Stimulated activated CD4-positive, alpha-beta T cell treated with anti-CD3 and anti-CD28 coated beads, Interleukin-15, amount 100 ng/mL, for 48 hours (primary cell): Measurements from ENCODE around the gene HMOX1.
"Not testable (repeated sequence)": the region's sequence is repeated elsewhere in the genome, so short reads cannot be mapped to it uniquely, and the experiment has no call there.

Experiments
- DNase-seq, 2 donors: peaks; one replicate each; pipeline ENCODE4 v3.0.0-alpha.2; 2020; ENCODE audit warnings: low read depth in 2 of 2

Gene HMOX1

GRCh38 chr22:35350539-35351503, 30.1 kb upstream of the HMOX1 start:
- DNase-seq: peak; percentile 83 to 87

GRCh38 chr22:35352214-35353111, 28.4 kb upstream of the HMOX1 start:
- DNase-seq: peak; percentile 39 to 48

GRCh38 chr22:35353318-35353717, 27.6 kb upstream of the HMOX1 start:
- no peak for DNase-seq

- DNase-seq: no peak
Measured at GRCh38 chr22:35354068-35354467, 26.8 kb upstream of the HMOX1 start.

DNA sequence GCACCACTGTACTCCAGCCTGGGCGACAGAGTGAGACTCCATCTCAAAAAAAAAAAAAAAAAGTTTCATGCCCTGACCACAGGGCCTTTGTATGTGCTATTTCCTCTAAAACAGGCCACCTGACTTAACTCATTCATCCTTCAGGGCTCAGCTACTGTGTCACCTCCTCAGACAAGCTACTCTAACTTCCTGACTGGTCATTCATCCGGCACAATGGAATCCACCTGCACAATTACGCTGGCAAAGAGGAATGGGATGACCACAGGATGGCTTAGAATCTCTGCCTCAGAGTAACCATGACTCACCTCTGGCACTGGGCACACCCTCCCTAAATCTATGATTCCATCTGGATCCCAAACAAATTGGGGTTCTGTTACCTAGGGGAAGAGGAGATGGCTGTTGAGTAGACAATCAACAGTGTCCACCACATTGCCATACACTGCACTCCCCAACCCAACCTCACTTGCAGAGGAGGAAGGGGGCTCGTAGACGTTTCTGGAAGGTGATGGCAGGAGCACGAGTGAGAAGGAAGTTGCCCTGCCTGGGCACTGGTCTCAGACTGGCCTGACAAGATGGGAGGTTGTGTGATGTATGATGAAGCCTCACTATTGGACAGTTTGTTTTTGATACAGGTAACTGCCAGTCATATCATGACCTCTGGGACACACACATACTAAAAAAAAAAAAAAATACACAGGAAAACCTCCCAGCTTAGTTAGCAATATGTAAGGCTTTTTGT, 22.8 kb upstream of the HMOX1 start:
- DNase-seq: no peak

DNA sequence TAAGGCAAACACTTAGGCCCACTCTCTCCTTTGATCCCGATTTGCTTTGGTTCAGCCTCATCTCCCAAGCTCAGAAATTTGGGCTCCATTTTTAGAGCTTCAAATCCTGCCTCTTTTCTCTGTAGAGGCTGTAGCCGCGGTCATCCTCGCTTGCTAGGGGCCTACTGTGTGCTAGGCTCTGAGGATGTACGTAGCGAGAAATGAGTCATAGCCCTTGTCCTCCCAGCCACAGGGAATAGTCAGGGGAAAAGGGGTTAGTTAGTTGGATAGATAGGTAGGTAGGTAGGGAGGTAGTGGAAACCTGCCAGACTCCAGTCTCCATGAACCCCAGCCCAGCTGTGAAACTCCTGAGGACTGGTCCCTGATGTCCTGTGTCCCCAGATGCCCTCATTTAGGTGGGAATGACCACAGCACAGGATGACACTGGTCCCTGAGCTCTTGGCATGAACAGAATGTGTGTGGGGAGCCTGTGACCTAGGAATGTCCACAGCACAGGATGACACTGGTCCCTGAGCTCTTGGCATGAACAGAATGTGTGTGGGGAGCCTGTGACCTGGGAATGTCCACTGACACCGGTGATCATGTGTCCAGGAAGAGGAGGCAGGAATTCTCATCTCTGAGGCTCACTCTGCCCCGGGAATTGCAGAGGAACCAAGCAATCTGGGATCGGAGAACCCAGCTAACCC, 21.4 kb upstream of the HMOX1 start:
- no peak for DNase-seq

- DNase-seq: no peak
Measured at GRCh38 chr22:35361001-35361558, 19.8 kb upstream of the HMOX1 start.

GRCh38 chr22:35363566-35364086, 17.3 kb upstream of the HMOX1 start:
- no peak for DNase-seq

- not testable (repeated sequence) for DNase-seq
Measured at GRCh38 chr22:35364230-35364629, 16.7 kb upstream of the HMOX1 start.

GRCh38 chr22:35367331-35367886, 13.5 kb upstream of the HMOX1 start:
- DNase-seq: no peak

DNA sequence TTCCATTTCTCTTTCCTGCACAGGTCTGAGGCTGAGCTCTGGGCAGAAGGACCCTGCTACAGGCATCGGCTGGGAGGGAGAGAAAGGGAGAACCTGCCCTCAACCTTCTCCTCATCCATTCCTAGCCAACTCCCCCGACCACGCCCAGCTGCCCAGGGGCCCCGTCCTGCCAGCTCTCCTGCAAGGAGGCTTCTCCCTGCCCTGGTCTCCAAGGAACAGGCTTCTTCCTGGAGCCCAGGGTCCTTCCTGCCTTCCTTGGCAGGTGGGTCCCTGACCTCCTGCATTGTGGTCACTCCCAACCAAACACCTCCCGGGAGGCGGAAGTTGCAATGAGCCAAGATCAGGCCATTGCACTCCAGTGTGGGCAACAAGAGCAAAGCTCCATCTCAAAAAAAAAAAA, 12.5 kb upstream of the HMOX1 start:
- DNase-seq: no peak

GRCh38 chr22:35369996-35370395, 10.9 kb upstream of the HMOX1 start:
- no peak for DNase-seq

- DNase-seq: no peak
Measured at GRCh38 chr22:35373781-35374180, 7.1 kb upstream of the HMOX1 start.

DNA sequence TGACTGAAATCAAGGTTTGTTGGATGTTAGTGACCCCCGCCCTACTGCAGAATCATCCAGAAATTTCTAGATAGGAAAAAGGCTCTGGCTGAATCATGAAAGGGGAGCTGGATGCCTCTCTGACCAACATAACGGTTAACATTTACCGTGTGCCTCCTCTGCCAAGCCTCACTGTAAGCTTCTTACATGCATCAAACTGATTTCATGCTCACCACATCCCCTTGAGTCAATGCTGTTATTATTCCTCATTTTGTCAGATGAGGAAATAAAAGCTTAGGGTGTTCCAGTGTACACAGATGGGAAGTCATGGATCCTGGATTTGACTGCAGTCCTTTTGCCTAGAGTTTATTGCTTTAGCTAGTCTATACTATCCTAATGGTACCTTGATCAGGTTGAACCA, 5.9 kb upstream of the HMOX1 start:
- no peak for DNase-seq

DNA sequence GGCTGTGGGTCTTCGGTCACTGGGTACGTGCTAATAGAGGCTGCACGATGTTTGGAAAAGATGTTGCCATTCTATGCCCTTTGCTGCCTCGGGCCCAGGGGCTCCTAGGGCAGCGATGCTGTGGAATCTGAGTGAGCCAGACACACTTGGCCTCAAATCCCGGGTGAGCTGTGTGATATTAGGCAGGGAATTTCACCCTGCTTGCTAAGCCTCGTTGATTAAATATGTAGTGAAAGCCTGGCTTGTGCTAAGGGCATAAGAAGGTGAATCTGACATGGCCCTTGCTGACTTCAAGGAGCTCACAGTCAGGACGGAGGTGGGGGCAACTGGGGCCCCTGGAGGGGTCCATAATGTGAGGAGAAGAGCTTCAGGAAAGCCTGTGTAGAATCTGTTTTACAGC, 5.4 kb upstream of the HMOX1 start:
- DNase-seq: no peak

GRCh38 chr22:35376728-35377472, 4.0 kb upstream of the HMOX1 start:
- no peak for DNase-seq

DNA sequence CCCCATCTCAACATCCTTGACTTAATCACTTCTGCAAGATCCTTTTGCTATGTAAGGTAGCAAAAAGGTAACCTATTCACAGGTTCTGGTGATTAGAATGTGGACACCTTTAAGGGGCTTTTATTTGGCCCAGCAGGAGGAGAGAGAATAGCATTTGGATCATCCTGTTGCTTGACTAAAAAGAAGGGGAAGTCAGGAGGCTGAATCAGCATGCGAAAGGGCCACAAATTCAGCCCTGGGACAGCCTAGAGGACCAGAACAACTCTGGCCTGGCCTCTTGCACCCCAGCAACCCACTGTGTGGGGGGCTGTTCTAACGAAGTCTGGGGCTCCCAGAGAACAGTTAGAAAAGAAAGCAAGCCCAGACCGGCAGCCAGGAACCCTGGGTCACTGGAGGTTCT, 3.2 kb upstream of the HMOX1 start:
- DNase-seq: no peak

DNA sequence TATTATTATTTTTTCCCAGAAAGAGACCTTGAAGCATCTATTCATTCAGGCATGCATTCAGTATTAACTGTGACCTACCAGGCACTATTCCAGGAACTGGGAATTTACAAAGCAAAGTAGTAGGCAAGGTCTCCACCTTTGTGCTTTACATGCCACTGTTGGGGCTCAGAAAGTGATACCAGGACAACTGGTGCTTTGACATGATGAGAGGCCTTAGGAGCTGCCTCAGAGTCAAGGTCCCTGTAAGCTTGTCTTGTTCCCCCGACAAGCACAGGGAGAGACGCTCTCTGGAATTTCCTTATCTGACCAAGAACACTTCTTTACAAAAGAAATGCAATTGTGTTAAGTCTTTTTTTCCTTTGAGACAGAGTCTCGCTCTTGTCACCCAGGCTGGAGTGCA, 2.3 kb upstream of the HMOX1 start:
- DNase-seq: no peak

- no peak for DNase-seq
Measured at GRCh38 chr22:35379146-35379993, 1.5 kb upstream of the HMOX1 start.
